OCI-LY3 (cell line): ENCODE measurements around the gene CCR7.

Experiments used
- EZH2phosphoT487 ChIP-seq: fragments of 200-600 bp; shearing (Covaris generic); IDR thresholded peaks from 2 replicates; pipeline ENCODE4 v1.6.1; 2018; ENCODE audit warnings: antibody characterized with exemption, mixed run types, low read depth
- TF ChIP-seq, protein P1 (sequence below): fragments of 200-600, 300-600 bp; sonication (generic); IDR thresholded peaks from 2 replicates; pipeline ENCODE4 v1.5.1; 2014; ENCODE audit warnings: antibody characterized with exemption, low read length, low read depth

DNA sequence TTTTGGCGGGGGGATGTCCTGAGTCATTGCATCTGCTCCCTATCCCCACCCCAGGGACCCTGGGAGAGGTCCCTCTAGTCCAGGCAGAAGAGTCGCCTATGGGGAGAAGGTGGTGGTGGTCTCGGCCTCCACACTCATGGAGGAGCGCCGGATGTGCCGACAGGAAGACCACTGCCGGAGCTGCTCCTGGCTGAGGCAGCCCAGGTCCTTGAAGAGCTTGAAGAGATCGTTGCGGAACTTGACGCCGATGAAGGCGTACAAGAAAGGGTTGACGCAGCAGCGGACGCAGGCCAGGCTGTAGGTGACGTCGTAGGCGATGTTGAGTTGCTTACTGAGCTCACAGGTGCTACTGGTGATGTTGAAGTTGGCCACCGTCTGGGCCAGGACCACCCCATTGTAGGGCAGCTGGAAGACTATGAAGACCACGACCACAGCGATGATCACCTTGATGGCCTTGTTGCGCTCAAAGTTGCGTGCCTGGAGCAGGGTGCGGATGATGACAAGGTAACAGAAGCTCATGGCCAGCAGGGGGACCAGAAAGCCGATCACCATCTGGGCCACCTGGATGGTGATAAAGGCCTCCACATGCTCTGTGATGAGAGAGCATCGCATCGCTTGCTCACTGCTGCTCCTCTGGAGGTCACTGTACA, 10.5 kb downstream of the CCR7 start:
- TF ChIP-seq, protein P1, sequence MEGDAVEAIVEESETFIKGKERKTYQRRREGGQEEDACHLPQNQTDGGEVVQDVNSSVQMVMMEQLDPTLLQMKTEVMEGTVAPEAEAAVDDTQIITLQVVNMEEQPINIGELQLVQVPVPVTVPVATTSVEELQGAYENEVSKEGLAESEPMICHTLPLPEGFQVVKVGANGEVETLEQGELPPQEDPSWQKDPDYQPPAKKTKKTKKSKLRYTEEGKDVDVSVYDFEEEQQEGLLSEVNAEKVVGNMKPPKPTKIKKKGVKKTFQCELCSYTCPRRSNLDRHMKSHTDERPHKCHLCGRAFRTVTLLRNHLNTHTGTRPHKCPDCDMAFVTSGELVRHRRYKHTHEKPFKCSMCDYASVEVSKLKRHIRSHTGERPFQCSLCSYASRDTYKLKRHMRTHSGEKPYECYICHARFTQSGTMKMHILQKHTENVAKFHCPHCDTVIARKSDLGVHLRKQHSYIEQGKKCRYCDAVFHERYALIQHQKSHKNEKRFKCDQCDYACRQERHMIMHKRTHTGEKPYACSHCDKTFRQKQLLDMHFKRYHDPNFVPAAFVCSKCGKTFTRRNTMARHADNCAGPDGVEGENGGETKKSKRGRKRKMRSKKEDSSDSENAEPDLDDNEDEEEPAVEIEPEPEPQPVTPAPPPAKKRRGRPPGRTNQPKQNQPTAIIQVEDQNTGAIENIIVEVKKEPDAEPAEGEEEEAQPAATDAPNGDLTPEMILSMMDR: no peak
- TF ChIP-seq EZH2phosphoT487: no peak
